ENCODE measurements around the gene TLN1.
A peak's percentile ranks its signal among the peaks of the same experiment; 100 is the strongest.

TLN1 gene

DNA sequence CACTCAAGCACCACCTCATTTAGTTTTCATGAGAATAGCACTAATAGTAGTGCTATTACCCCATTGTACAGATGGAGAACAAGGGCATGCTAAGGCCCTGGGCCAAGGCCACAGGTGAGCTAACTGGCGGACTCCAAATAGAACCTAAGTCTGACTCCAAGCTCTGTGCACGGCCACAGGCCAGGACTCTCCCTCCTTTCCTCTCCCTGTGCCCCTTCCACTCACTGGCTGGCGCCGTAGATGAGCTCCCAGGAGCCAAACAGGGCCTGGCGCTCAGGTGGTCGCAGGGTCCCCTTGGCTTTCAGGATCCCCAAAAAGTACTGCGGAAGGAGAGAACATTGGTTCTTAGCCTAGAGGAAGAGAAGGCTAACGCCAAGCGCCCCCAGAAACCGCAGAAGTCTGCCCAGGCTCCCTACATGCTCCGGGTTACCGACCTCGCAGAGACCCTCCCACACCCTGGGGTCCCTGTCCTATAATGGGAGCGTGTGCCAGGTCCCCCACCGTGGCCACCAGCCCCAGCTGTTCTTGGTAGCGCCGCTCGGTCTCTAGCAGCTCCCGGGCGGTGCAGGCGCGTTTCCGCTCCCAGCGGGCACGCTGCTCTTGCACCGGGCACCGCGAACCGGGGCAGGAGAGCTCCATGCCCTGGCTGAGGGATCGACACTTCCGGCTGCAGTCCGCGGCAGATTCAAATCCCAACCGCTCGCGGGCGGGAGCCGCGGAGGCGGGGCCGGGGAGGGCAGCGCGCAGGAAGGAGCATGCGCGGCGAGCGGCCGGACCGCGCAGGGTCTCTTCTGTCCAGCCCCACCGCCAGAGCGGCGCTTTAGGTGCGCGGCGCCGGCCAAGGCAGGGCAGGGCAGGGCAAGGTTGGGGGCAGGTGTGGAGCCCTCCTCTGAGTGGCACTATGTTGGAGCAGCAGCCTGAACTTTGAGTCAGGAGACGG is 67.2 kb downstream of the TLN1 start, which contains the start of gene ARHGEF39:
ARHGEF39 (minus strand) TSS at position 665 of the 940 bp plus-strand sequence; CDS start at position 639, 26 bp downstream.
- DNase-seq (ENCODE audit: low read depth): no peak

DNA sequence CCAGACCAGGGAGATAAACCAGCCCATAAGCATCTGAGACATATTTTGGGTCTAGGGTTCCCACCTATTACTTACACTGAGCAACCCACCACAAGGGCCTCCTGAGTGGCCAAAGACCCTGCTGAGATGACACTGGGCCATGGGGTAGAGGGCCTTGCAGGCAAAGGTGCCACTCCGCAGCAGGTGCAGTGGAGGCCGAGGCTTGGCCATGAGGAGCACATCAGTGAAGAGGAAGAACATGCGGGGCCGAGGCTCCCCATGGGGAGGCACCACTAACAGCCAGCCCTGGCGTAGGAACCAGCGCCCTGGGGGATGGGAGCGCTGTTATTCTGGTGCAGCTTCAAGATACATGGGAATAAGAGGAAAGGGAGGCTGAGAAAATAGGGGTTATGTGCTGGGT is 69.6 kb downstream of the TLN1 start:
- DNase-seq (ENCODE audit: low read depth): no peak

DNA sequence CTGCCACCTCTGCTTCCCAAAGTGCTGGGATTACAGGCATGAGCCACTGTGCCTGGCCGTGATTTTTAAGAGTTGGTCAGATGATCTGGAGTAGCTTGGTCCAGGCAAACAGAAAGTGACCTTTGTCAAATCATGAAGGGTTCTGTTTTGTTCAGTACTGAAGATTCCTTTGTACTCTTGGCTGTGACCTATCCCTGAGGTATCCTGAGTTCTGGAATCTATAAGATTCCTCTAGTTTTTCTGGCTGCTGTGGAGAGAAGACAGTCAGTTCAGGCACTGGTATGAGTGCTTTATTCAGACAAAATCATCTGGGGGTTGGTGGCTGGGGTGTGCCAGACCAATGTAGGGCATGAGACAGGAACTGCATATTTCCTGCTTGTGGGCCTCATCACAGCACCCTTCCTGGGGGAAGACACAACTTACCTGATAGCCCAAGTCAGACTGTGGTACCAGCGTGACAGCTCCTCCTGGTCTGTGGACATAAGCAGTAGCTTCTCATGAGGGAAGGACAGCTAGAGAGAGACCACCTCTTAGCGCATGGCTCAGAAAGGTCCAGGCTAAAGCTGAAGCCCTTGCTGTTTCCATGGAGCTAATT is 70.1 kb downstream of the TLN1 start:
- DNase-seq (ENCODE audit: low read depth): no peak

- no peak for DNase-seq (ENCODE audit: low read depth)
Observed at GRCh38 chr9:35660966-35661415, 71.0 kb downstream of the TLN1 start.

DNA sequence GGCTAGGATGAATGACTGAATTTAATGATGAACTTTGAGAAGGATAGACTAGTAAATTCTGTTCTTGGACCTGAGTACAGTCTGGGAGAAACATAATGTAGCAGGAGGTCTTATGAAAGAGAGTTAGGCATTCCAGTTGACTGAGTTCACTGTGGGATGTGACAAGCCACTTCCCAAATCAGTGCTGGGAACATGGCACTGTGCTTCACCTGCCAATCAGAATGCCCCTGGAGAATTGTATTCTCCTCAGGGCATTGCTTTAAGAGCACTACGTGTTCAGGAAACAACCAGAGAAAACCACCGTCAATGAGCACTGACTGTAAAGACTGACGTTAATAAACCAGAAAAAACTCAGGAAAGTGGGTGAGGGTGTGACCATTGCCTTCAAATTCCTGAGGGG is 72.7 kb downstream of the TLN1 start:
- no peak for DNase-seq (ENCODE audit: low read depth)

GRCh38 chr9:35658968-35659220 is 73.1 kb downstream of the TLN1 start:
- no peak for DNase-seq (ENCODE audit: low read depth)

- DNase-seq (ENCODE audit: low read depth): peak; percentile 61
Observed at GRCh38 chr9:35658137-35658967, 73.6 kb downstream of the TLN1 start, which contains the start of gene CCDC107. Gene CCDC107 (plus strand): TSS chr9:35658292. CDS start chr9:35658380, 88 bp downstream.

GRCh38 chr9:35657546-35658136 is 74.4 kb downstream of the TLN1 start, which contains the start of gene RMRP:
Gene RMRP (minus strand): TSS chr9:35658019.
- DNase-seq (ENCODE audit: low read depth): peak; percentile 90

GRCh38 chr9:35656831-35657545 is 75.0 kb downstream of the TLN1 start:
- DNase-seq (ENCODE audit: low read depth): no peak

GRCh38 chr9:35656348-35656747 is 75.6 kb downstream of the TLN1 start:
- no peak for DNase-seq (ENCODE audit: low read depth)

GRCh38 chr9:35653611-35654010 is 78.4 kb downstream of the TLN1 start:
- DNase-seq (ENCODE audit: low read depth): no peak

DNA sequence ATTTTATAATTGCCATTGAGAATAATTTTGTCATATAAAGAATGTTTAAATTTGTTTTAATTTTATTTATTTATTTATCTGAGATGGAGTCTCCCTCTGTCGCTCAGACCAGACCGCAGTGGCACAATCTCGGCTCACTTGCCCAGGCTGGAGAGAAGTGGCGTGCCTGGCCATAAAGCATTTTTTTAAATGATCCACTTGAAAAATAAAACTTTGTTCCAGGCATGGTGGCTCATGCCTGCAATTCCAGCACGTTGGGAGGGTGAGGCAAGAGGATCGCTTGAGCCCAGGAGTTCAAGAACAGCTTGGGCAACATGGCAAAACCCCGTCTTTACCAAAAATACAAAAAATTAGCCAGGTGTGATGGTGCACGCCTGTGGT is 79.2 kb downstream of the TLN1 start:
- DNase-seq (ENCODE audit: low read depth): no peak

DNA sequence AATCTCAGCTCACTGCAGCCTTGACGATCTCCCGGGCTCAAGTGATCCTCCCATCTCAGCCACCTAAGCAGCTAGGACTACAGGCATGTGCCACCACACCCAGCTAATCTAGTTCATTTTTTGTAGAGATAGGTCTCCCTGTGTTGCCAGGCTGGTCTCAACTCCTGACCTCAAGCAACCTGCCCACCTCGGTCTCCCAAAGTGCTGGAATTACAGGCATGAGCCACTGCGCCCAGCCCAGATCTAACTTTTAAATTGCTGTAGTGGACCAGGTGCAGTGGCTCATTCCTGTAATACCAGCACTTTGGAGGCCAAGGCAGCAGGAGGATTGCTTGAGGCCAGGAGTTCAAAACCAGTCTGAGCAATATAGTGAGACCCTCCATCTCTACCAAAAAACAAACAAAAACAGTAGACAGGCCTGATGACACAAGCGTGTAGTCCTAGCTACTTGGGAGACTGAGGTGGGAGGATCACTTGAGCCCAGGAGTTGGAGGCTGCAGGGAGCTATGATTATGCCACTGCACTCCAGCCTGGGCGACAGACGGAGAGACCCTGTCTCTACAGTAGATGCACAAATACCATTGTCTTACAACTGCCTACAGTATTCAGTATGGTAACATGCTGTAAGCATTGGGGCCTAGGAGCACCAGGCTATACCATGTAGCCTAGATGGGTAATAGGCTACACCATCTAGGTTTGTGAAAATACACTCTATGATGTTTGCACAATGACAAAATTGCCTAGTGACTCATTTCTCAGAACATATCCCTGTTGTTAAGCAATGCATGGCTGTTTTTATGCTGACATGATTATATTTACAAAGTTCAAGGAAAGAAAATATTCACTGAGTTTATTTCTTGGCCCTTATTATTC is 79.8 kb downstream of the TLN1 start:
- DNase-seq (ENCODE audit: low read depth): no peak

DNA sequence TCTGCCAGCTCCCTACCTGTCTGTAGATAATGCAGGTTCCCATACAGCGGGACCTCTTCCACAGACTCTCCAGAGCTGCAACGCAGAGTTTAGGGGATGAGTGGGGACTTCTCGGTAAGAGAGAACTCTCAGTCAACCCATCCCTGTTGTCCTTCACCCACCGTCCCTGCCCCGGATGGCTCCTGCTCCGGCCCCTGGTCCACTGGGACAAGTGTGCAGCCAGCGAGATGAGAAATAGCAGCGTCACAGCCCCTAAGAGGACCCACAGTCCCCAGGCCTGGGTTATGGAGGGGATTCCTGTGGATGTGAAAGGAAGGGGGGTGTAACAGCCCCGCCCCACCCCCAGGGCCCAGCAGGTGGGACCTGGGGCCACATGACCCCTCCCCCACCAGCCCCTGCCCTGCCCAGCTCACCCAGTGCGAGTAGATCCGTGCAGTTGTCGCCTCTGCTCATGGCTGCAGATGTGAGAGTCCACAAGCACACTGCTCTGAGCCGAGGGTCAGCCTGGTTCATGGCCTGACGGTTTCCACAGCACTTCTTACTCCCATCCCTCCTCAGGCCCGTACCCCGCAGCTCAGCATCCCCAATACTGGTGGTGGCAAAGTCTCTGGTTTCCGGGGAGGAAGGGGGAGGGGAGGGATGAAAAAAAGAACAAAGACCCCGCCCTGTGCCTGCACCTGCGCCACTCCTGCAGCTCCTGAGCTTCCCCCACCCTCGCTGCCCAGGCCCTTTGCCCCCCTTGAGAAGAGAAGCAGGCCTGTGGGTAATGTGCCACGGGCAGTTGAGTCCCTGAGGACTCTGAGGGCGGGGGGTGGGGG is 81.4 kb downstream of the TLN1 start, which contains the start of gene SIT1:
SIT1 (minus strand) TSS at position 591 of the 818 bp plus-strand sequence; CDS start at position 513, 78 bp downstream.
- no peak for DNase-seq (ENCODE audit: low read depth)

GRCh38 chr9:35649431-35650340 is 82.3 kb downstream of the TLN1 start:
- DNase-seq (ENCODE audit: low read depth): no peak
